Omental fat pad (tissue), 4 donors: ENCODE results near the gene C9orf43. TPM values are rescaled to one million over a fixed set of nuclear protein-coding genes. Genes with fewer than 3 reads are reported as not detected.

Experiments
- ATAC-seq: fragments of 150-250 bp; one replicate; pipeline ENCODE4 v1.9.1; 2016; ENCODE audit warnings: mild to moderate bottlenecking, moderate library complexity; ENCODE audit not compliant: low FRiP score
- DNase-seq: peaks from one replicate; pipeline ENCODE4 v3.0.0-alpha.2; 2019; ENCODE audit warnings: low spot score
- CTCF ChIP-seq, 3 donors: fragments of 450-650 bp; IDR thresholded peaks; one replicate each; pipeline ENCODE4 v1.5.1; 2016 to 2017; ENCODE audit warnings: antibody characterized with exemption in 3 of 3, mild to moderate bottlenecking in 3 of 3, moderate library complexity in 2 of 3
- total RNA-seq, 4 donors: library from RNA; depleted of rRNA; stranded (reverse); fragments of >200 nt; gene quantifications; one replicate each; pipeline ENCODE4 v1.1.0, GENCODE V29; 2016

Gene C9orf43
- total RNA-seq, 4 donors from 2014 or later = 0.37 to 0.96 (median 0.53) TPM

DNA sequence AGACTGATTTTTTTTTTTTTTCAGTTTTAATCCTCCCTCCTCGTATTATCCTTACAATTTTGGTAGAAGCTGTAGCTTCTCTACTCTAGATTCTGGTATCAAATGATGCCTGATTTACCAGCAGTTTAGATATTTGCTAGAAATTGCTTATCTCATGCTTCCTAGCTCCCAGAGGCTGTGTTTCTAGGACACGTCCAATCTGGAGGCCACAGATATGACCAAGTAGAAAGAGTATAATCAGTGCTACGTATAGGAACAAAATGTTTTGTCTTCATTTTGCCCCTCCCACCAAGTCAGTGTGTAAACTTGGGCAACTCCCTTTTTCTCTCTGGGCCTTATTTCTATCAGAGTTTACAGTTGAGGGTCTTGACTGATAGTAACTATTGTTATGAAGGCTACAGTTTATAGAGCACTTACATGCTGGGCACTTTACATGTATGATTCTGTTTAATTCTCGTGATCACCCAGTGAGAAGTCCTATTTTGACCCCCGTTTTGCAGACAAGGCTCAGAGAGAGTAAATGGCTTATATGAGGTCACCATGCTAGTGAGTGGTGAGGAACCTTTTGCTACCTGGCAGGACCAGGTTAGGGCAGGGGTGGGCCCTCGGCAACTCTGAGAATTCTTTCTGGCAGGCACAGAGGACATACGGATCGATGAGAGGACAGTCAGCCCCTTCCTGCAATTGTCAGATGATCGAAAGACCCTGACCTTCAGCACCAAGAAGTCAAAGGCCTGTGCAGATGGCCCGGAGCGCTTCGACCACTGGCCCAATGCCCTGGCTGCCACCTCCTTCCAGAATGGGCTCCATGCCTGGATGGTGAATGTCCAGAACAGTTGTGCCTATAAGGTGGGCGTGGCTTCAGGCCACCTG lies 41.3 kb upstream of the C9orf43 start:
- ATAC-seq = no peak
- TF ChIP-seq CTCF (IDR thresholded peaks at IDR 0.05) = no peak
- DNase-seq = no peak

DNA sequence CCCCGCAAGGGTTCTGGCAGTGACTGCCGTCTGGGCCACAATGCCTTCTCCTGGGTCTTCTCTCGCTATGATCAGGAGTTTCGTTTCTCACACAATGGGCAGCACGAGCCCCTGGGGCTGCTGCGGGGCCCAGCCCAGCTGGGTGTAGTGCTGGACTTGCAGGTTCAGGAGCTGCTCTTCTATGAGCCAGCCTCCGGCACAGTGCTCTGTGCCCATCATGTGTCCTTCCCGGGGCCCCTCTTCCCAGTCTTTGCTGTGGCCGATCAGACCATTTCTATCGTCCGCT lies 40.7 kb upstream of the C9orf43 start:
- ATAC-seq (no peak), DNase-seq (no peak)
- no peak for TF ChIP-seq CTCF (IDR thresholded peaks at IDR 0.05)

DNA sequence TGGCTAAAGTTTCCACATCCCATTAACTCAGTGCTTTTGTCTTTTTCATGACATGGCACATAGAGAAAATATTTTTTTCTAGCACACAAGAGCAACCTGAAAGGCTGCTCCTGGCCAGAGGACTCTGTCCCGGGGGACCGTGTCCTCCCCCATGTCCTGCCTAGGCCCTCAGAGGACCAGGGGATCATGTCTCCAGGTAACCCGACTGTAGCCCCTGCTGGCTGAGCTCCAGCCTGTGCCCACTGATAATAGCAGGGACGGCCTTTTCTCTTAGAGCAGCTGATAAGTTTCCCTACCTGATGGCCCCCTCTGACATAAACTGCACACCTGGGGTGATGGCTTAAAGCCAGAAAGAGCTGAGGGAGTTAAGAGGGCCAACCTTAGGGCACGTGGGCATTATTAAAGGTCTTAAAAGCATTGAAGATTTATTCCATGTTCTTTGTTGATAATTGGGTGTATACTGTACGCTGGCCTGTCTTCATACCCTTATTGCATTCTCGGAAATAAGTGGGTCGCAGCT lies 39.7 kb upstream of the C9orf43 start:
- no peak for ATAC-seq
- no peak for DNase-seq
- no peak for TF ChIP-seq CTCF (IDR thresholded peaks at IDR 0.05)

DNA sequence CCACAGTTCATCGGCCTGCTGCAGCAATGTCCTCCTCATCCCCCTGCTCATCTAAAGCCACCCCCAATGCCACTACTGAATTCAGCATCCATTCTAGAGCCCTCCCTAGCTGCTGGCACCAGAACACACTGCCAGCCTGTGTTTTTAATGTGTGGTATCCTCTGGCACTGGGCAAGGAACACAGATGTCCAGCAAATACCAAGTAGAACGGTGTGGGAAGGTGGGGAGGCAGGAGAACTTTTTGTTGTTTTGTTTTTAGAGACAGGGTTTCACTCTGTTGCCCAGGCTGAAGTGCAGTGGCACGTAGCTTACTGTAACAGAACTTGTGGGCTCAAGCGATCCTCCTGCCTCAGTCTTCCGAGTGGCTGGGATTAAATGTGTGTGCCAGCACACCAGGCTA lies 38.5 kb upstream of the C9orf43 start:
- TF ChIP-seq CTCF (IDR thresholded peaks at IDR 0.05) = no peak
- no peak for DNase-seq
- no peak for ATAC-seq

DNA sequence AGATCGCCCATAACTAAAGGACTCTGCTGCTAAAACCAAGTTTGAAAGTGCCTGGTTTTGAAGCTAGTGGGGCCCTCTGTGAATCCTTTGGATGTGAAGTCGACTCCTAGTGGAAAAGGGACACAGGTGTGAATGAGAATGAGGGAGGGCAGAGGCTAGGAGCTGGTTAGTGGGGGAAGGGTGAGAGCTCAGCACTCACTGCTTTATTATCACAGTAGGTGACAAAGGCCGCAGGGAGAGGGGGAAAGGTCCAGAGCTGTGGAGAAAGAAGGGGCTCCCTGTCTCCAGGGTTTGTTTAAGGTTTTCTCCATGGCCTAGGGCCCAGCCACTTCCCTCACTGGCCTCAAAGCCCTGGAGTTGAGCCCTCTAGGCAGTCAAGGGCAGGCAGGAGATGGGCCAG lies 37.3 kb upstream of the C9orf43 start:
- no peak for TF ChIP-seq CTCF (IDR thresholded peaks at IDR 0.05)
- ATAC-seq (no peak), DNase-seq (no peak)

DNA sequence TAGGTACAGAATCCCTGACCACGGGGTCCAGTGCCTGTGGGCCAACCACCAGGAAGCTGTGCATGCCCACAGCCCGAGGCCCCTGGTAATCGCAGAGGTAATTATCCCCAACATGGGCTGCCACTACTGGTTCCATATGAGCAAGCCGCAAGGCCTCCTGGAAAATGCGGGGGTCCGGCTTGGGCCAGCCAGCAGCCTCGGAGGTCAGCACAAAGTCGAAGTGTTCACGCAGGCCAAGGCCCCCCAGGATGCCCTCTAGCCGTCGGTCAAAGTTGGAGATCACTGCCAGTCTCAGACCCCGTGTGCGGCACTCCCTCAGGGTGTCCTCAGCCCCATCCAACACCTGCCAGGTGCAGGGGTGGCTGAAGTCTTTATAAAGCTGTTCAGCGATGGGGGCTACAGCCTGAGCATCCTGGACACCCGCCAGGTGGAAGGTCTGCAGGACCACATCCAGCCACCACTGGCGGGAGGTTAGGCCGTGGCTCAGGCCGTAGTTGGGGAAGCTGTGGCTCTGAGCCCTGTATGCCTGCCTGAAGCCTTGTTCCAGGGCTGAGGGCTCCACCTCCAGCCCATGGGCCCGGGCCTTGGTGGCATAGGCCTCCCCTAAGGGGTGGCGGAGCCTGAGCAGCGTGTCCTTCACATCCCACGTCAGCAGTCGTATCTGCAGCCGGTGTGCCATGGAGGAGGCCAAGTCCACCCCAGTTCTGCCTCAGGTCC lies 36.7 kb upstream of the C9orf43 start:
- DNase-seq (no peak), ATAC-seq (no peak)
- TF ChIP-seq CTCF (IDR thresholded peaks at IDR 0.05) = no peak
